Left renal cortex interstitium (tissue), 4 donors: ENCODE results near the gene MLYCD. TPM values are rescaled to one million over a fixed set of nuclear protein-coding genes. Genes with fewer than 3 reads are reported as not detected.

Source experiments
- DNase-seq, 4 donors: peaks; one replicate each; pipeline ENCODE4 v3.0.0-alpha.2; 2013; ENCODE audit warnings: low read depth in 4 of 4, low spot score in 2 of 4, missing footprints in 1 of 4
- polyA plus RNA-seq, 4 donors: library from polyadenylated mRNA; unstranded; fragments of 120-200 nt; gene quantifications; one replicate each; pipeline ENCODE4 v1.2.1, GENCODE V29; 2013; ENCODE audit not compliant: insufficient read length in 4 of 4

MLYCD gene
- polyA plus RNA-seq, 4 donors: 3.9 to 5.7 (median 5.0) TPM

- no peak for DNase-seq
These were observed 25.8 kb downstream of the MLYCD start for GRCh38 chr16:83924686-83925085.

GRCh38 chr16:83925095-83925905 lies 26.4 kb downstream of the MLYCD start:
- DNase-seq: no peak

GRCh38 chr16:83925957-83926725 lies 27.2 kb downstream of the MLYCD start:
- DNase-seq: no peak

- peak in 3 of 4 donors; percentile 39 to 53 (median 45) for DNase-seq
These were observed 27.9 kb downstream of the MLYCD start for GRCh38 chr16:83926726-83927397.

GRCh38 chr16:83928341-83929055 lies 29.6 kb downstream of the MLYCD start:
- no peak for DNase-seq

- no peak for DNase-seq
These were observed 31.1 kb downstream of the MLYCD start for GRCh38 chr16:83929811-83930555.

GRCh38 chr16:83930730-83931500 lies 32.0 kb downstream of the MLYCD start:
- DNase-seq: no peak

GRCh38 chr16:83931556-83931955 lies 32.6 kb downstream of the MLYCD start:
- DNase-seq: no peak

GRCh38 chr16:83932304-83932703 lies 33.4 kb downstream of the MLYCD start:
- DNase-seq: no peak

GRCh38 chr16:83932955-83933673 lies 34.2 kb downstream of the MLYCD start:
- DNase-seq: no peak

- DNase-seq: no peak
These were observed 35.2 kb downstream of the MLYCD start for GRCh38 chr16:83933885-83934683.

- no peak for DNase-seq
These were observed 35.7 kb downstream of the MLYCD start for GRCh38 chr16:83934684-83934977.

- no peak for DNase-seq
These were observed 36.3 kb downstream of the MLYCD start for GRCh38 chr16:83935005-83935857.

GRCh38 chr16:83935858-83936255 lies 36.9 kb downstream of the MLYCD start:
- no peak for DNase-seq

GRCh38 chr16:83936581-83937165 lies 37.8 kb downstream of the MLYCD start:
- DNase-seq: no peak

- DNase-seq: no peak
These were observed 38.4 kb downstream of the MLYCD start for GRCh38 chr16:83937267-83937666.
